AG09309 (cell line): ENCODE measurements around the gene DDRGK1.

Experiments used
- DNase-seq: peaks from one replicate; pipeline ENCODE4 v3.0.0-alpha.2; 2010; ENCODE audit warnings: low read depth
- H3K4me3 ChIP-seq: 2 replicates; pipeline ENCODE4 v1.5.1; 2011; ENCODE audit warnings: mild to moderate bottlenecking, low read depth, low read length, moderate library complexity; ENCODE audit not compliant: control insufficient read depth
- CTCF ChIP-seq: IDR thresholded peaks from 2 replicates; pipeline ENCODE4 v1.5.1; 2011; ENCODE audit warnings: mild to moderate bottlenecking, low read depth, low read length, inconsistent platforms; ENCODE audit not compliant: insufficient read depth, control insufficient read depth; ENCODE audit errors: missing control alignments

DDRGK1 gene

GRCh38 chr20:3164763-3165410 lies 39.6 kb downstream of the DDRGK1 start:
- TF ChIP-seq CTCF: no peak
- no peak for DNase-seq
- H3K4me3 ChIP-seq: no peak overlapping the region

GRCh38 chr20:3164043-3164762 lies 40.3 kb downstream of the DDRGK1 start:
- no peak for TF ChIP-seq CTCF
- DNase-seq: no peak
- no peak overlapping the region for H3K4me3 ChIP-seq

GRCh38 chr20:3163099-3164042 lies 41.1 kb downstream of the DDRGK1 start:
- no peak for TF ChIP-seq CTCF
- no peak for DNase-seq
- H3K4me3 ChIP-seq: no peak overlapping the region

GRCh38 chr20:3162080-3162611 lies 42.3 kb downstream of the DDRGK1 start:
- H3K4me3 ChIP-seq: no peak overlapping the region
- no peak for DNase-seq
- no peak for TF ChIP-seq CTCF

- no peak overlapping the region for H3K4me3 ChIP-seq
- DNase-seq: no peak
- TF ChIP-seq CTCF: no peak
These were observed 43.0 kb downstream of the DDRGK1 start for GRCh38 chr20:3161316-3162079.

- no peak overlapping the region for H3K4me3 ChIP-seq
- DNase-seq: no peak
- TF ChIP-seq CTCF: no peak
These were observed 44.1 kb downstream of the DDRGK1 start for GRCh38 chr20:3160418-3160817.
